ENCODE data around the gene SSH2.

Gene SSH2

DNA sequence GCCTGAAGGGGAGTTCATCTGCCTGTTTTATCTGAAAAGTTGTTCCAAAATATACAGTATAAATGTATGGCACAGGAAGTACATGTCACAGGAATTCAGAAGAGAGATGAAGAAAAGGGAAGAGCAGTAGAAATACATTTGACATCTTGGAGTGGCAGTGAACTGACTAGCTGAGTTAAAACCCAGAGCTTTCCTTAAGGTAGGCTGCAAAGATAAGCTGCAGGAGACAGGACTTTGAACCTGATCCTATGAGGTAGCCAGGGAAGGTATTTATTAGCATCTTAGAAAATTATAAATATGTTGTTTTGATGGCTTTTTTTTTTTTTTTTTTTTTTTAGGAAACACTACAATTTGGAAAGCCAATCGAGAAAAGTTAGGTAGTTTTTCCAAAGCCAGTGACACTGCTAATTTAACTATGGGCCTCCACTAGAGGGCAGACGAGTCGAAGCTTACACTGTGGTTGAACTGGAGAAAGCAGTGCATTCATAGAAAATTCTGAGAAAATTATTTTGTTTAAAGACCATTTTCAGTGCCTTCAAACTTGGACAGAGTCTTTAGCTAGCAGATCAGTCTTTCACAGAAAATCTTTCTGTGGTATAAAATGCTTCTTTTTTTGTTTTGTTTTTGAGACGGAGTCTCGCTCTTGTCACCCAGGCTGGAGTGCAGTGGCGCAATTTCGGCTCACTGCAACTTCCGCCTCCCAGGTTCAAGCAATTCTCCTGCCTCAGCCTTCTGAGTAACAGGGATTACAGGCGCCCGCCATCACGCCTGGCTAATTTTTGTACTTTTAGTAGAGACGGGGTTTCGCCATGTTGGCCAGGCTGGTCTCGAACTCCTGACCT, 122.3 kb downstream of the SSH2 start:
- H3K4me3 ChIP-seq (ENCODE audit: low read depth, low read length) = no peak overlapping the region
- peak; percentile 67 for TF ChIP-seq CTCF (IDR thresholded peaks at IDR 0.05; ENCODE audit: insufficient read depth, low read length, missing control alignments)
- DNase-seq (ENCODE audit: low read depth, low spot score) = no peak
- ChIA-PET CTCF (interaction anchor here (0.6 to 15.0 kb wide), 46 partner anchors 9 to 302 kb away, joined by 3 to 470 read pairs (median 4); partner anchors contain the start of genes EFCAB5 and SSH2), POLR2A (interaction anchor here (0.7 kb wide), 1 partner anchor 123 kb away, joined by 3 read pairs; the partner anchor contains the start of gene SSH2)

DNA sequence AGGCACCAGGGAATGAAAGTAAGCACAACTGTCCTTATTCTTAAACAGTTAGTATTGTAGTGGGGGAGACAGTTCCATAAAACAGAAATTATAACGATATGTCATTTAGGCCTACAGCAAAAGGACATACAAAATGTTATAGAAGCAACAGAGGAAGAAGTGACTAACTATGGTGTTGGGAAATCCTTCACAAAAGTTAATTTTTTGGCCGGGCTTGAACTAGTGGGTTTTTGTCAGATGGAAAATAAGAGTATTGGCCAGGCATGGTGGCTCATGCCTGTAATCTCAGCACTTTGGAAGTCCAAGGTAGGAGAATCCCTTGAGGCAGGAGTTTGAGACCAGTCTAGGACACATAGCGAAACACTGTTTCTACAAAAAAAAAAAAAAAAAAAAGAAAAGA, 127.8 kb downstream of the SSH2 start:
- CTCF ChIA-PET = interaction anchor here (1.4 to 15.0 kb wide), 4 partner anchors 24 to 290 kb away, joined by 3 to 470 read pairs (median 25); partner anchors contain the start of gene SSH2
- TF ChIP-seq CTCF (IDR thresholded peaks at IDR 0.05; ENCODE audit: insufficient read depth, low read length, missing control alignments) = no peak
- H3K4me3 ChIP-seq (ENCODE audit: low read depth, low read length) = no peak overlapping the region
- POLR2A ChIA-PET = no interaction called here
- DNase-seq (ENCODE audit: low read depth, low spot score) = no peak

- CTCF ChIA-PET = interaction anchor here (1.5 to 15.0 kb wide), 3 partner anchors 9 to 132 kb away, joined by 3 to 470 read pairs (median 38); partner anchors contain the start of gene SSH2
Observed at GRCh38 chr17:29800457-29800856, 129.6 kb downstream of the SSH2 start.

DNA sequence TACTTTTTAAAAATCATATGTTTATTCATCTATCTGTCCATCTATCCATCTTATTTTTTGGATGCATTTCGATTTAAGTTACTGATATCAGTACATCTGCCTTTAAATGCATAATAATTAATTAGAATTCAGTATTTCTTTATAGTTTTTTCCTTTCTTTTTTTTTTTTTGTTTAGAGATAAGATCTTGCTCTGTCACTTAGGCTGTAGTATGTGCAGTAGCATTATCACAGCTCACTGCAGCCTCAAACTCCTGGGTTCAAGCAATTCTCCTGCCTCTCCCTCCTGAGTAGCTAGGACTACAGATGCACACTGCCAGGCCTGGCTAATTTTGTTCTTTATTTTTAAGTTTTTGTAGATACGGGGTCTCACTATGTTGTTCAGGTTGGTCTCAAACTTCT, 133.4 kb downstream of the SSH2 start:
- ChIA-PET CTCF (no interaction called here), POLR2A (no interaction called here)
- no peak overlapping the region for H3K4me3 ChIP-seq (ENCODE audit: low read depth, low read length)
- DNase-seq (ENCODE audit: low read depth, low spot score) = no peak
- TF ChIP-seq CTCF (IDR thresholded peaks at IDR 0.05; ENCODE audit: insufficient read depth, low read length, missing control alignments) = no peak

More at GRCh38 chr17:29800457-29800856, 129.6 kb downstream of the SSH2 start:
- H3K4me3 ChIP-seq (ENCODE audit: low read depth, low read length) = no peak overlapping the region
- DNase-seq (ENCODE audit: low read depth, low spot score) = no peak
- TF ChIP-seq CTCF (IDR thresholded peaks at IDR 0.05; ENCODE audit: insufficient read depth, low read length, missing control alignments) = no peak
- POLR2A ChIA-PET = no interaction called here

DNA sequence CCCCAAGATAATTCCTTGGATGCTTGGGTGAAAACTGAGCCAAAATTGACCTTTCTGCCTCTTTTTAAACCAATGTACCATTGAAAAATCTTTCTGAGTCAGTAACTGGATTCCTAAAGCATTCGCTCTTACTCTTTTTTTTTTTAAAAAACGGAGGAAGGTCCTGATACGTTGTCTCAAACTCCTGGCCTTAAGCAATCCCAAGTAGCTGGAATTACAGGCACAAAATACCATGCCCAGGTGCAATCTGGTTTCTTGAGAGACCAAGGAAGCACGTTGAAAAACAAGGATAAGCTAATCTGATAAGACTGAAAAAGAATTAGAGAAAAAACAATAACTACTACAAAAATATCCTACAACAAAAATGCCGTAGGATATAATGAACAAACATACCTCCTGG, 136.5 kb downstream of the SSH2 start:
- no peak for DNase-seq (ENCODE audit: low read depth, low spot score)
- TF ChIP-seq CTCF (IDR thresholded peaks at IDR 0.05; ENCODE audit: insufficient read depth, low read length, missing control alignments) = no peak
- POLR2A ChIA-PET = no interaction called here
- no peak overlapping the region for H3K4me3 ChIP-seq (ENCODE audit: low read depth, low read length)
- CTCF ChIA-PET = interaction anchor here (2.3 to 6.7 kb wide), 2 partner anchors 15 to 138 kb away, joined by 9 to 46 read pairs; no protein-coding TSS in a partner anchor

- H3K4me3 ChIP-seq (ENCODE audit: low read depth, low read length) = no peak overlapping the region
- POLR2A ChIA-PET = no interaction called here
- DNase-seq (ENCODE audit: low read depth, low spot score) = no peak
- CTCF ChIA-PET = interaction anchor here (0.7 to 6.7 kb wide), 7 partner anchors 8 to 230 kb away, joined by 3 to 46 read pairs (median 6); partner anchors contain the start of gene SSH2
- TF ChIP-seq CTCF (IDR thresholded peaks at IDR 0.05; ENCODE audit: insufficient read depth, low read length, missing control alignments) = no peak
Observed at GRCh38 chr17:29791336-29792080, 138.5 kb downstream of the SSH2 start.

Measured in AG04449 (cell line).